K562 (cell line): ENCODE data around the gene WARS2. TPM values are rescaled to one million over a fixed set of nuclear protein-coding genes. Genes with fewer than 3 reads are reported as not detected.

Source experiments
- ATAC-seq: fragments of 200-7000 bp; cut with Tn5 transposase; 3 replicates; pipeline ENCODE4 v1.9.1; 2020; ENCODE audit warnings: moderate library complexity
- BruUV-seq: library from RNA; stranded (reverse); fragments of 400-500 nt; replicated peaks from 2 replicates; lab custom pipeline; 2021; lab: Mats Ljungman, UMichigan
- CTCF ChIA-PET: fragments of 300-600 bp; formaldehyde crosslinking; extraction: SDS; loops from one replicate; lab custom pipeline; 2021; ENCODE audit warnings: low intra/inter-chr PET ratio; lab: Yijun Ruan, JAX
- POLR2A ChIA-PET: fragments of 300-600, 350-650 bp; sonication (Branson Sonifier 250); formaldehyde crosslinking; extraction: SDS; loops from one replicate; lab custom pipeline; 2021; ENCODE audit warnings: antibody characterized with exemption, inconsistent platforms; lab: Yijun Ruan, JAX
- DNase-seq, 4 experiments: peaks; one replicate each; pipeline versions ENCODE4 v3.0.0 to v3.0.0-alpha.2; 2011 to 2018; ENCODE audit warnings: low spot score in 3 of 4, mixed read lengths in 3 of 4; ENCODE audit errors: extremely low read depth in 1 of 4
- FAIRE-seq: peaks from 2 replicates; lab custom pipeline; 2011; peaks lifted over from hg19 to GRCh38; lab: Jason Lieb, UNC
- H2AFZ ChIP-seq: 2 replicates; pipeline ENCODE4 v1.6.0; 2011; ENCODE audit warnings: low read depth, low read length, control low read depth, inconsistent platforms
- H3K27ac ChIP-seq: fragments of 200-600 bp; 3 replicates; pipeline ENCODE4 v1.8.0; 2011; ENCODE audit warnings: low read depth, mild to moderate bottlenecking, control low read depth, inconsistent platforms, low read length, moderate library complexity, mixed read lengths; ENCODE audit errors: extremely low read depth
- H3K27me3 ChIP-seq, 2 experiments: fragments of 300-600 bp in 1 of 2; 2 replicates in 1 of 2; 3 replicates in 1 of 2; pipeline versions ENCODE4 v1.6.0 to v1.8.0; 2011; ENCODE audit warnings: inconsistent platforms in 2 of 2, low read length in 2 of 2, mild to moderate bottlenecking in 1 of 2, mixed read lengths in 1 of 2, moderate library complexity in 1 of 2; ENCODE audit not compliant: control insufficient read depth in 2 of 2, insufficient read depth in 2 of 2
- H3K36me3 ChIP-seq: fragments of 300-600 bp; 3 replicates; pipeline ENCODE4 v1.8.0; 2011; ENCODE audit warnings: mild to moderate bottlenecking, low read length, inconsistent platforms; ENCODE audit not compliant: control insufficient read depth, insufficient read depth
- H3K4me1 ChIP-seq, 2 experiments: fragments of 200-600 bp in 1 of 2; replicated peaks in 1 of 2; 2 replicates in 1 of 2; 3 replicates in 1 of 2; pipeline versions ENCODE4 v1.5.1 to v1.8.0; 2011; ENCODE audit warnings: inconsistent platforms in 2 of 2, low read length in 2 of 2, mild to moderate bottlenecking in 1 of 2, mixed read lengths in 1 of 2, moderate library complexity in 1 of 2; ENCODE audit not compliant: control insufficient read depth in 2 of 2, insufficient read depth in 2 of 2
- H3K4me2 ChIP-seq: 2 replicates; pipeline ENCODE4 v1.6.1; 2011; ENCODE audit warnings: low read length, control low read depth, inconsistent platforms, mixed read lengths; ENCODE audit not compliant: insufficient read depth
- H3K4me3 ChIP-seq: fragments of 200-600 bp; sonication (generic), shearing (Covaris generic); 2 replicates; pipeline ENCODE4 v1.5.1; 2016; ENCODE audit warnings: control low read depth, inconsistent platforms
- H3K79me2 ChIP-seq: fragments of 200-600 bp; 3 replicates; pipeline ENCODE4 v1.8.0; 2011; ENCODE audit warnings: low read length, inconsistent platforms; ENCODE audit not compliant: control insufficient read depth, insufficient read depth
- H3K9ac ChIP-seq, 2 experiments: 2 replicates each; pipeline versions ENCODE4 v1.6.0 to v1.6.1; 2011; ENCODE audit warnings: low read depth in 2 of 2, low read length in 2 of 2, control low read depth in 1 of 2, inconsistent platforms in 1 of 2, mild to moderate bottlenecking in 1 of 2, mixed read lengths in 1 of 2; ENCODE audit not compliant: insufficient read depth in 1 of 2
- H3K9me1 ChIP-seq: one replicate; pipeline ENCODE4 v1.6.0; 2011; ENCODE audit warnings: inconsistent platforms, mild to moderate bottlenecking, low read length, moderate library complexity; ENCODE audit not compliant: control insufficient read depth, insufficient read depth
- H3K9me3 ChIP-seq: replicated peaks from 2 replicates; pipeline ENCODE4 v1.5.1; 2011; ENCODE audit warnings: low read depth, low read length, inconsistent platforms; ENCODE audit not compliant: control insufficient read depth, insufficient read depth
- H4K20me1 ChIP-seq: replicated peaks from 2 replicates; pipeline ENCODE4 v1.6.1; 2011; ENCODE audit warnings: low read length, inconsistent platforms, mixed read lengths; ENCODE audit not compliant: control insufficient read depth, insufficient read depth
- DDX20 ChIP-seq: fragments of 450-650 bp; IDR thresholded peaks from 2 replicates; pipeline ENCODE4 v1.6.1; 2016; ENCODE audit warnings: missing genetic modification characterization, low read depth, mild to moderate bottlenecking, missing compliant biosample characterization, moderate library complexity
- ELF2 ChIP-seq: fragments of 250-450 bp; sonication (Bioruptor Pico); IDR thresholded peaks from 2 replicates; pipeline ENCODE4 v1.5.0; 2021; ENCODE audit warnings: mild to moderate bottlenecking
- FOSL1 ChIP-seq: fragments of 200-800 bp; sonication (Bioruptor generic); conservative IDR thresholded peaks from 2 replicates; pipeline ENCODE4 v1.6.1; 2016; ENCODE audit warnings: missing genetic modification characterization, missing compliant biosample characterization
- KAT7 ChIP-seq: sonication (generic); formaldehyde crosslinking; IDR thresholded peaks from 2 replicates; pipeline ENCODE4 v1.8.0; 2022; ENCODE audit warnings: missing genetic modification reagents, mild to moderate bottlenecking, borderline replicate concordance
- POLR2G ChIP-seq: fragments of 200-400 bp; formaldehyde crosslinking; IDR thresholded peaks from 2 replicates; pipeline ENCODE4 v1.6.1; 2017; ENCODE audit warnings: low read depth, mild to moderate bottlenecking, antibody characterized with exemption, low read length, moderate library complexity
- RBM34 ChIP-seq: fragments of 200-400 bp; formaldehyde crosslinking; IDR thresholded peaks from 2 replicates; pipeline ENCODE4 v1.6.1; 2018; ENCODE audit warnings: low read length, borderline replicate concordance; ENCODE audit not compliant: insufficient read depth
- U2AF1 ChIP-seq: fragments of 200-400 bp; formaldehyde crosslinking; optimal IDR thresholded peaks from 2 replicates; pipeline ENCODE3; 2017; ENCODE audit warnings: mild to moderate bottlenecking, low read depth, low read length, moderate library complexity
- ZEB2 ChIP-seq: fragments of 450-650 bp; IDR thresholded peaks from 2 replicates; pipeline ENCODE4 v1.6.1; 2016
- ZFP1 ChIP-seq: fragments of 450-650 bp; formaldehyde crosslinking; IDR thresholded peaks from 2 replicates; pipeline ENCODE4 v1.4.0; 2020; ENCODE audit warnings: mild to moderate bottlenecking, mixed read lengths
- ZKSCAN3 ChIP-seq: fragments of 250-450 bp; sonication (Bioruptor Pico); IDR thresholded peaks from 2 replicates; pipeline ENCODE4 v1.4.0; 2020
- ZNF316 ChIP-seq: fragments of 450-650 bp; IDR thresholded peaks from 2 replicates; pipeline ENCODE4 v1.6.1; 2016
- ZNF347 ChIP-seq: fragments of 450-650 bp; formaldehyde crosslinking; IDR thresholded peaks from 2 replicates; pipeline ENCODE4 v1.4.0; 2020; ENCODE audit warnings: low read depth, mild to moderate bottlenecking, moderate library complexity
- WGBS: fragments of 100-300 bp; shearing (Covaris generic); methylation state at CpG from one replicate; pipeline ENCODE4 v1.1.6; 2016; ENCODE audit warnings: low coverage, mixed read lengths; ENCODE audit not compliant: insufficient coverage; ENCODE audit errors: missing lambda C conversion rate; 5-methylcytosine and 5-hydroxymethylcytosine counted together
- in situ Hi-C: fragments of 300-500 bp; cut with MboI; formaldehyde crosslinking; loops from 4 replicates; pipeline ENCODE4 v1.15.0; 2018; ENCODE audit warnings: inconsistent platforms, mixed read lengths
- intact Hi-C: fragments of 100-400 bp; cut with micrococcal nuclease; formaldehyde crosslinking; loops from 2 replicates; pipeline ENCODE4 v1.14.2; 2022
- polyA plus RNA-seq, 8 experiments: library from polyadenylated mRNA; depleted of rRNA in 4 of 8; stranded (reverse) in 5 of 8; unstranded in 3 of 8; fragments of >200 nt; fragmentation: Nextera tagmentation in 2 of 8; fragmentation: Illumina TruSeq in 1 of 8; extraction: Ambion mirVana in 2 of 8; extraction: Trizol in 1 of 8; gene quantifications; 2 replicates each; pipeline versions ENCODE4 v1.2.1 to v1.2.3, GENCODE V29; 2011 to 2014; ENCODE audit warnings: inconsistent platforms in 1 of 8, missing spikeins in 1 of 8
- total RNA-seq, 7 experiments: library from RNA; depleted of rRNA in 6 of 7; stranded (reverse); fragments of >200 nt in 6 of 7; fragmentation: Illumina TruSeq in 2 of 7; extraction: Trizol in 2 of 7; gene quantifications; 2 replicates each; pipeline versions ENCODE4 v1.2.1 to v1.2.3, GENCODE V29; 2011 to 2021; ENCODE audit warnings: low replicate concordance in 1 of 7
- TF ChIP-seq, protein P1 (sequence below): fragments of 250-450 bp; sonication (Bioruptor Pico); IDR thresholded peaks from 2 replicates; pipeline ENCODE4 v1.4.0; 2020; ENCODE audit warnings: mild to moderate bottlenecking, moderate library complexity

WARS2 gene
- total and polyA plus RNA-seq, 9 of the 15 experiments (the other 6 are each of a cell fraction or from before 2014, with no cell fraction given): 5.7 to 18.0 (median 16.9) TPM

DNA sequence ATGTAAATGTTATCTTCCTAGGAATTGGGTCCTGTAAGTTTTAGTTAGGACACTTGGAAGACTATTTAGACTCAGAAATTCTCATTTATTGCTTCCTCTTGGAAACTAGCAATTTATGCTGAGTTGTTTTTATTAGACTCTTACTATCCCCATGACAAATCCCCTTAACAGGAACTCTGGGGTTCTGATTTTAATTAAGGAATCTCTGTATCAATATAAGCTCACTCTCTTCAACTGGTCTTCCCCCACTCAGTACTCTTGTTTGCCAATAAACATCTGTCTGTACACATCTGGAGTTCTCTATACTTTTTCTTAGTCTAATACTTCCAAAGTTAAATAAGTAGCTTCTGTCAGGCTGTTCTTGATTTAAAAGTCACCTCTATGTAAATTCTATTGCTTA lies 88.2 kb downstream of the WARS2 start:
- H2AFZ ChIP-seq: no peak overlapping the region
- ATAC-seq (no peak), FAIRE-seq (no peak)
- peaks cover 0 to 3% of the 10 kb centered on the region in 2 experiments; a peak in 1 of 5 replicates for H3K4me1 ChIP-seq
- CTCF ChIA-PET: no interaction called here
- no TSS peak for BruUV-seq
- TF ChIP-seq ZNF316 (peak; percentile 32; the same call in 1 of the 2 replicates), ZKSCAN3 (no peak)
- TF ChIP-seq, all 486 proteins: peak for 1
- no peak for DNase-seq
- POLR2A ChIA-PET: no interaction called here
- H4K20me1 ChIP-seq: no peaks in the 10 kb centered on the region
- H3K27me3 ChIP-seq: no peaks in the 10 kb centered on the region
- H3K4me2 ChIP-seq: no peak overlapping the region
- in situ Hi-C loops: no loop called here
- H3K9me1 ChIP-seq: no peaks in the 10 kb centered on the region
- intact Hi-C loops: no loop called here
- H3K4me3 ChIP-seq: no peak overlapping the region
- no peak overlapping the region for H3K27ac ChIP-seq
- no peak overlapping the region for H3K9ac ChIP-seq
- no peaks in the 10 kb centered on the region for H3K79me2 ChIP-seq
- no peaks in the 10 kb centered on the region for H3K9me3 ChIP-seq
- H3K36me3 ChIP-seq: no peaks in the 10 kb centered on the region

DNA sequence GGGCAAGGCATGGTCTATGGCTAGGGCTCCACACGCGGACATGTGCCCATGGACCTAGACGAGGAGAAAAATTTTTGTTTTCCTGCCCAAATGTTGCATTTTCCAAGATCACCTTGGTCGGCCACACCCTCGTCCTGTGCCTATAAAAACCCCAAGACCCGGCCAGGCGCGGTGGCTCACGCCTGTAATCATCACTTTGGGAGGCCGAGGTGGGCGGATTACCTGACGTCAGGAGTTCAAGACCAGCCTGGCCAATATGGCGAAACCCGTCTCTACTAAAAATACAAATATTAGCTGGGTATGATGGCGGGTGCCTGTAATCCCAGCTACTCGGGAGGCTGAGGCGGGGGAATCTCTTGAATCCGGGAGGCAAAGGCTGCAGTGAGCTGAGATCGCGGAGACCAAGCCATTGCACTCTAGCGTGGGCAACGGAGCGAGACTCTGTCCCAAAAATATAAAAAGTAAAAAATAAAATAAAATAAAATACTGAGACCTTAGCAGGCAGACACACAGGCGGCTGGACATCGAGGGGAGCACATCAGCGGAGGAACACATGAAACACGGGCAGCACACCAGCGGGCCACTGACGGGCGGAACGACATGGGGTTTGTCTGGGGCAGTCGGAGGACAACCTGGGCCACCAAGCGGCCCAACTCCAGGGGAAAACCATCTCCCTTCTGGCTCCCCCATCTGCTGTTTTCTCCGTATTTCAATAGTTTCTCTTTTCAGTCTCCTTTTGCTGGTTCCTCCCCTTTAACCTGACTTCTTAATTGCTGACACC lies 91.6 kb downstream of the WARS2 start:
- Histone ChIP-seq H3K36me3 (0 out of 3 replicates have a peak, but pooled peaks cover 3% of the 10 kb centered on the region), H3K4me3 (no peak overlapping the region), H2AFZ (no peak overlapping the region), H4K20me1 (no peaks in the 10 kb centered on the region), H3K9me1 (no peaks in the 10 kb centered on the region), H3K9me3 (no peaks in the 10 kb centered on the region), H3K4me2 (no peak overlapping the region), H3K9ac (no peak overlapping the region), H3K27ac (no peak overlapping the region), H3K4me1 (peaks cover 0 to 3% of the 10 kb centered on the region in 2 experiments; a peak in 1 of 5 replicates), H3K27me3 (no peaks in the 10 kb centered on the region), H3K79me2 (no peaks in the 10 kb centered on the region)
- no TSS peak for BruUV-seq
- ATAC-seq: no peak
- no peak for DNase-seq
- 77% methylated on average over 33 of the region's 34 CpGs for WGBS
- in situ Hi-C loops (no loop called here), intact Hi-C loops (no loop called here)
- no peak for FAIRE-seq
- CTCF ChIA-PET: no interaction called here
- POLR2A ChIA-PET: interaction anchor here (0.6 kb wide), 2 partner anchors 14 to 85 kb away, joined by 3 read pairs; no protein-coding TSS in a partner anchor
- TF ChIP-seq FOSL1: no peak
- no peak for TF ChIP-seq RBM34
- no peak for TF ChIP-seq DDX20 (tag)
- TF ChIP-seq POLR2G: no peak
- TF ChIP-seq ELF2 (CRISPR knock-in tag): no peak
- TF ChIP-seq U2AF1: no peak
- TF ChIP-seq, protein P1, sequence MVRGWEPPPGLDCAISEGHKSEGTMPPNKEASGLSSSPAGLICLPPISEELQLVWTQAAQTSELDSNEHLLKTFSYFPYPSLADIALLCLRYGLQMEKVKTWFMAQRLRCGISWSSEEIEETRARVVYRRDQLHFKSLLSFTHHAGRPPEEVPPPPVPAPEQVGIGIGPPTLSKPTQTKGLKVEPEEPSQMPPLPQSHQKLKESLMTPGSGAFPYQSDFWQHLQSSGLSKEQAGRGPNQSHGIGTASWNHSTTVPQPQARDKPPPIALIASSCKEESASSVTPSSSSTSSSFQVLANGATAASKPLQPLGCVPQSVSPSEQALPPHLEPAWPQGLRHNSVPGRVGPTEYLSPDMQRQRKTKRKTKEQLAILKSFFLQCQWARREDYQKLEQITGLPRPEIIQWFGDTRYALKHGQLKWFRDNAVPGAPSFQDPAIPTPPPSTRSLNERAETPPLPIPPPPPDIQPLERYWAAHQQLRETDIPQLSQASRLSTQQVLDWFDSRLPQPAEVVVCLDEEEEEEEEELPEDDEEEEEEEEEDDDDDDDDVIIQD (CRISPR knock-in tag): no peak
- no peak for TF ChIP-seq KAT7
- TF ChIP-seq ZNF347: no peak
- TF ChIP-seq ZEB2: no peak
- no peak for TF ChIP-seq ZFP1 (CRISPR knock-in tag)
